Mucosa of gallbladder (tissue), 1 donor: Measurements from ENCODE around the gene STK32B. TPM values are rescaled to one million over a fixed set of nuclear protein-coding genes. Genes with fewer than 3 reads are reported as not detected.

ENCODE experiments used
- DNase-seq: peaks from one replicate; pipeline ENCODE4 v3.0.0-alpha.2; 2020; ENCODE audit warnings: low spot score
- total RNA-seq: library from RNA; stranded (reverse); gene quantifications from one replicate; pipeline ENCODE4 v1.2.1, GENCODE V29; 2021
- donor health status: DM: no; HTN: no; CAD: no.

STK32B gene
- total RNA-seq, 1 donor from 2014 or later: 4.1 TPM

DNA sequence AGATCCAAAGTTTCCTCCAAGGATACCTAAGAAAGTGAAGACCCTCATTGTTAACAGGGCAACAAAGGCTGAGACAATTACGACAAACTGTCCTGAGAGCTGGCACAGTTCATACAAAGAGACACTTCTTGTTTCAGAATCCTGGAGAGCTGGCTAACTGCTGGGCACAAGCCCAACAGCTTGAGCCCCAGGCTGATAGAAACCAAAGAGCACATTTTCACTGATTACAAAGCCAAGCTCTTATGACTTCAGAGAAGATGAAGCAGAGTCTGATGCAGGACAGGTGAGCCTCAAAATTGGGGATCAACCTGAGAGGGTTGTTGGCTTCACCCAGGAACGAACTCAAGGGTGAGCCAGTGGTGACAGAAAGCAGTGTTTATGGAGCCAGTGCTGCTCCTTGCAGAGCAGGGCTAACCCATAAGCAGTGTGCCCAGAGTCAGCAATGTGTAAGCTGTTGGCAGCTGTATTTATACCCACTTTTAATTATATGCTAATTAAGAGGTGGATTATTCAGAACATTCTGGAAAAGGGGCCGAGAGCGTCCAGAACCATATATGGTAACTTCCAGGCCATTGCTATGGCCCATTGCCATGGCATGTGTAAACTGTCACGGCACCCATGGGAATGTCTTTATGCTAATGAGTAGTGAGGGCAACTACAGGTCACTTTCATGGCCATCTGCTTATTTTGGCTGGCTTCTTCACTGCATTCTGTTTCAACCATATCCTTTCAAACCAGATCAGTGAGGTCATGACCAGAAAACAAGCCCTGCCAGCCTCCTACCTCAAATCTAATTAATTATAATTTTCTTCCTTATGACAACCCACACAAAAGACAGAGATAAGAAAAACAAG, 473.4 kb downstream of the STK32B start:
- peak; percentile 86 for DNase-seq

DNA sequence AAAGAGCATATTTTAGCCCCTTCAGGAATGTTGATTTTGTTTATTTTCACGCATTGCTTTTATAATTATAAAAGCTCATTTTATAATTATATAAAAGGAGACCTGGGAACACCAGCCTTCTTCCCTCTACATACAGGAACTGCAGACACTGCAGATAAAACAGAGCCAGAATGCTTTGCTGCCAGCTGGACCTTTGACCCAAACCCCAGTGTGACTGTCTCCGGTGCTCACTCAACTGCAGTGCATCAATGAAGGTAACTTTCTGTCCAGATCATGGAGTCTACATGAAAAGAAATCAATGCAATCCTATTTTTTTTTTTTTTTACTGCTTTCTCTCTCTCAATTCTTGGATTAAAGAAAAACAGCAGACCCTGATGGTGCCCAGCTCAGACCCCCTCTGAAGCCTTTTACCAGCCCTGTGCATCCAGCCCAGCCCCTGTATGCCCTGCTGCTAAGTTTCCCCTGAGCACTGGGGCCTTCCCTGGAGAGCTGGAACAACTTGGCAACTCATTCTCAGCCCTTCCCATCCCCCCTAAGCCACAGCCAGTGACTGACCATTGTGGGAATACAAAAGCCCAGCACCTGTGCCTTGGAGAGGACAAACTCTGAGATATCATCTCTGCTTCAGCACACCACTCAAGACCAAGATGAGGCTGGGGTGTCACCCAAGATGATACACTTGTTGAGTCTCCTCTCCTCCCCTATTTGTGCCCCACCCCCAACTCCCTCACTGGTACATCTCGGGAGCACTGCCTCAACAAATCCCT, 475.0 kb downstream of the STK32B start:
- DNase-seq: peak; percentile 72

DNA sequence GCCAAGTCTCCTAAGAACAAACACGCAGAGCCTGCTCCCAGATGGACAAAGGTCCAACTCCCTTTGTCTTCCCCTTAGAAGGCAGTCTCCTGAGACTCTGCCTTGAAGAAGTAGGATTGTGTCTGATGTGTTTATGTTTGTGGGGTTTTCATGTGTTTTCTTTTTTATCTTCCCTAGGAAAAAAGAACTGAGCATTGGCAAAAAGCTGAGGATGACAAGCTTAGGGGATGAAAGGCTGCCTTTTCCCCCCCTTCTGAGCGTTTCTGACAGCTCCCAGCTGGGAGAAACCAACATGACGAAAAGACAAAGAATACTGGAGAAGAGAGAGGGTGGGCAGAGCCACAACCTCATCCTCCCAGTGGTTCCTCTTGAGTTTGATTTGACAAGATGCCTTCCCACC, 475.9 kb downstream of the STK32B start:
- peak; percentile 11 for DNase-seq

DNA sequence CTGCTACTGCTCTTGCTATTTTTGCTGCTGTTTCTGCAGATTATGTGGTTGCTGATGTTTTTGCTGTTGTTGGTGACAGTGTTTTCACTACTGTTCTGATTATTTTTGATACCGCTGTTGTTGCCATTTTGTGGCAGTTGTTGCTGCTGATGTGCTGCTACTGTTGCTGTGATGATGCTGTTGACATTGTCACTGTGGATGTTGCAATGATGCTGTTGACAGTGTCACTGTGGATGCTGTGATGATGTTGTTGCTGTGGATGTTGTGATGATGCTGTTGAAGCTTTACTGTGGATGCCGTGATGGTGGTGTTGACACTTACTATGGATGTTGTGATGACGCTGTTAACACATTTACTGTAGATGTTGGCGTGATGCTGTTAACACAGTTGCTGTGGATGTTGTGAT, 476.8 kb downstream of the STK32B start:
- DNase-seq: no peak

DNA sequence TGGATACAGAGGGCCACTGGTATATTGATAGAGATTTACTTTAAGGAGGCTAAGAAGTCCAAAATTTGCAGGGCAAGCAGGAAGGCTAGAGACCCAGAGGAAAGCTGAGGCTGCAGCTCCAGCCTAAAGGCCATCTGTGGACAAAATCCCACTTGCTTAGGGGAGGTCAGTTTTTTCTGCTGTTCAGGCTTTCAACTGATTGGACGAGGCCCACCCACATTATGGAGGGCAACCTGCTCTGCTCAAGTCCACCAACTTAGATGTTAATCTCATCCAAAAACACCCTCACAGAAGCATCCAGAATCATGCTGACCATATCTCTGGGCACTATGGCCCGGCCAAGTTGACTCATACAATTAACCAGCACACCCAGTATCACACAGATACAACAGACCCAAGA, 480.8 kb downstream of the STK32B start:
- DNase-seq: no peak

DNA sequence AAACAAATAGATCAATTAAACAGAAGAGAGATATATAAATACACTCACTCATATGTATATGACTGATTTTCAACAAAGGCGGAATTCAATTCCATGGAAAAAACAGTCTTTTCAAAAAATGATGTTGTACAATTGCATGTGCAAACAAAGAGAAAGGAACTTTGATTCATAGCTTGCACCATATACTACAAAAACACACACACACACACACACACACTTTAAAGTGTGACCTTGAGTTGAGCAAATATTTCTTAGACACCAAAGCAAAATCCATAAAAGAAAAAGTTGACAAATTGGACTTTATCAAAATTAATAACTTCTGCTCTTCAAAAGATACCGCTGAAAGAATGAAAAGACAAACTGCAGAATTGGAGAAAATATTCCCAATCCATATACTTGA, 488.3 kb downstream of the STK32B start:
- DNase-seq: no peak

DNA sequence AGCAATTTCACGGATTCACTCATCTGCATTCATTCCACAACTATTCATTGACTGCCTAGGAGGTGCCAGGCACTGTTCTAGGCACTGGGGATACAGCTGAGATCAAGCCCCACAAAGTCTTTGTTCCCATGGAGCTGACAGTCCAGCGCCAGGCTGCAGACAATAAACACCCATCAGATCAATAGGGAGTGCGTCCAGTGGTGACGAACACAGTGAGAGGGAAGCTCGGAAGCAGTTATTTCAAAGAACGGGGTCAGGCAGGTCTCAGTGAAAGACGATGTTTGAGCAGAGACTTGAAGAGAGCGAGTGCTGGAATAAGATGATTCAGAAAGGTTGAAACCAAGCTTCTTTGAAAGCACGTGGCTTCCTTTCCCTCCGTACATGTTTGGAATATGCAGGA, 489.9 kb downstream of the STK32B start:
- DNase-seq: no peak

DNA sequence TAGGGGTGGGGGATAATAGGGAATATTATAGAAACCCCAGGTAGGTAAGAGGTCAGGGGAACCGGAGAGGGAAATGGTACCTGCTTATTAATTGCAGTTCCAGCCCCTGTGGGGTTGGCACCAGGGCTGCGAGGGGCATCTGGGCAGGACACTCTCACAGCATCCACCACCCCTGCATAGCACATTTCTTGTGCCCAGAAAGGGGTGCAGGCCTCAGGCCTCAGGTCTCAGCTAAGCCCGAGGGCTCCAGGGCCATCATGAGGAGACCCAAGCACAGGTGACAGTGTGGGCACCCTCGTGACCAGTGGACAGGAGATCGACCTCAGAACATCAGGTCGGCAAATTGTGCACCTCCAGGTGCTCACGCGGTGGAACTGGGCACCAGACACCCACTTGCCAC, 492.4 kb downstream of the STK32B start:
- DNase-seq: no peak

DNA sequence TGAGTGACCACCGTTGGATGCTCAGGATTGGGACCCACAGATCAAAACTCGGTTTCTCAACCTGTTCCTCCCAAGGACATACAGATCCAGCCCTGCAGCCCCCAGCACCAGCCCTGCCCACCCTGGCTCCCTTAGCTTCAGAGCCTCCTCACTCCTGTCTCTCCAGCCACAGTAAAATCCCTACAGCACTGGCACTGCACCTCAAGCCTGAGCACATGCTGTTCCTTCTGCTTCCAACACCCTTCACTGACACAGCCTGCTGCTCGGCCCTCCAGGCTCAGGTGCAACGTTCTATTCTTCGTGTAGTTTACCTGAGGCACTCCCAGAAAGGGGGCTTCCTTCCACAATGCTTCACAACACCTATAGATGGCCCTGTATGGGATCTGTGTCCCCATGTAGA, 493.5 kb downstream of the STK32B start:
- no peak for DNase-seq

DNA sequence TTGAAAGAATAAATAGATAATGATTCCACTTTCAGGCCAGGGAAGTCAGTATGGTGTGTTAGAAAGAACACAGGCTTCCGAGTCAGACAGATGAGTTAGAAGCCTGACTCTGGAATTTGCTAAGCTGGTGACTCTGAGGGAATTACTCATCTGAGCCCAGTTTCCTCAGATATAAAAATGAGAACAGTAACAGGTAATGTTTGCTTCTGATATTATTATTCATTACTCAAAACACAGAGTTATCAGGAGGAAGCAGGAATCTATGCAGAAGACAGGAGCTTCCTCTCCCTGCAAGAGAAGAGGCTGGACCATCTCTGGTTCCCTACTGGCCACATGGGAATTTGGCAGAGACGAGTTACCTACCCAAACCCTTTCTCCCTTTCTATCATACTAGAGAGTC, 494.0 kb downstream of the STK32B start:
- DNase-seq: no peak

DNA sequence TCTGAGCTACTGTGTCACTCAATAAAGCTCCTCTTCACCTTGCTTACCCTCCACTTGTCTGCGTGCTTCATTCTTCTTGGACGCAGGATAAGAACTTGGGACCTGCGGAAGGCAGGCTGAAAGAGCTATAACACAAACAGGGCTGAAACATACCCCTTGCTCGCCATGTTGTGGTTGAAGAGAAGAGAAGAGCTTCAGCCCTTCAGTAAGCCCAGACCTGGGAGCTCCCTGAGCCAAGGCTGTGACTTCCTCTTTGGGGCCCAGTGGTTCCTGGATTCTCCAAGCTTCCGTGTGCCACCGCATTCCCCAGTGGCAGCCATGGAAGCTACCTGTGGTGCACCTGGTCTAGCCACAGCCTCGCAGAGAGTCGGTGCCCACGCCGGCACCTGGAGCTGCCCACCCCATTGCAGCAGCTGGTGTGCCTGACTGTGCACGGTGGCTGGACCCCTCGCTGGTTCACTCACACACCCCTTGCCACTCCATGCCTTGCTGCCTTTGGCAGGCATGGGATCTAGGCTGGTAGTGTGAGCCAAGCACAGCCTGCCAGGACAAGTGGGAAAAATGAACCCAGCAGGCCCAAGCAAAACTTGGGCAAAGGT, 496.5 kb downstream of the STK32B start:
- no peak for DNase-seq

Other genes with a start within 250 kb of the STK32B start
- gene MSX1, start 191.8 kb upstream of the STK32B start, total RNA-seq: 1.2 TPM
- gene CYTL1, start 32.0 kb upstream of the STK32B start, total RNA-seq: 10.7 TPM